Thoracic aorta (tissue), 2 donors: ENCODE results near the gene TNIK. TPM values are rescaled to one million over a fixed set of nuclear protein-coding genes. Genes with fewer than 3 reads are reported as not detected.

Experiments
- ATAC-seq: fragments of 150-250 bp; one replicate; pipeline ENCODE4 v1.8.0; 2017; ENCODE audit warnings: low read depth; ENCODE audit not compliant: insufficient number of reproducible peaks, low FRiP score
- DNase-seq: peaks from one replicate; pipeline ENCODE4 v3.0.0-alpha.2; 2020; ENCODE audit warnings: low spot score
- H3K27ac ChIP-seq, 2 donors: fragments of 200-600 bp; sonication (generic); 1 replicate in 1 of 2; 2 replicates in 1 of 2; pipeline ENCODE4 v1.5.1; 2016; ENCODE audit warnings: mild to moderate bottlenecking in 2 of 2, moderate library complexity in 2 of 2
- H3K27me3 ChIP-seq: fragments of 200-600 bp; sonication (generic); replicated peaks from 2 replicates; pipeline ENCODE4 v1.6.0; 2016; ENCODE audit warnings: mild to moderate bottlenecking; ENCODE audit not compliant: insufficient read depth
- H3K36me3 ChIP-seq: fragments of 200-600 bp; sonication (generic); one replicate; pipeline ENCODE4 v1.5.1; 2016
- H3K4me1 ChIP-seq, 2 donors: fragments of 200-600 bp; sonication (generic); 1 replicate in 1 of 2; 2 replicates in 1 of 2; pipeline versions ENCODE4 v1.5.1 to v1.6.0; 2016; ENCODE audit warnings: low read depth in 2 of 2, mild to moderate bottlenecking in 1 of 2; ENCODE audit not compliant: control insufficient read depth in 1 of 2
- H3K4me3 ChIP-seq: fragments of 200-600 bp; sonication (generic); 2 replicates; pipeline ENCODE4 v1.5.1; 2016; ENCODE audit warnings: mild to moderate bottlenecking
- H3K9me3 ChIP-seq: fragments of 200-600 bp; sonication (generic); 2 replicates; pipeline ENCODE4 v1.5.1; 2016
- total RNA-seq, 2 donors: library from RNA; depleted of rRNA; stranded (reverse); fragments of >200 nt; gene quantifications; one replicate each; pipeline versions ENCODE4 v1.1.0 to v1.2.3, GENCODE V29; 2016
- TF ChIP-seq, protein P1 (sequence below): fragments of 200-600 bp; sonication (generic); IDR thresholded peaks from one replicate; pipeline ENCODE4 v1.5.1; 2019; ENCODE audit warnings: antibody characterized with exemption

TNIK gene
- total RNA-seq, 2 donors from 2014 or later = 18.3 to 21.7 TPM

DNA sequence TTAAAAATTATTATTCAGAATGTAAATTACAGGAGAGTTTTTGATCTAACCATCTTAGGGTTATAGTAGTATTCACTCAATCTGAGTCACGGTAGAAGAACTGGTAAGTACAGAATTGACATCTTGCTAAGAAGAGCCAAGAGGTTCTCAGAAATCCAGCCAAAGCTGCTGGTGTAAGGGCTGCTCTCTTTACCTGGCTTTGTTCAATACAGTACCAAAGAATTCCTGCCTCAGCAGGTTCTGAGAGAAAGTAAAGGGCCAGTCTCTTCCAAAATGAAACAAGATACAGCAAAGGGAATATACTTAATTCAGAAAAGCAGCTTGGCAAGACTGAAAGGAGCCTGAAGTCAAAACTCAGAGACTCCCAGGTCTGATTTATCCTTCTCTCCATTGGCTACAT is 193.1 kb downstream of the TNIK start:
- Histone ChIP-seq H3K9me3 (no peaks in the 10 kb centered on the region), H3K27ac (peak overlapping the region; percentile 47 to 57), H3K36me3 (no peaks in the 10 kb centered on the region), H3K4me3 (no peak overlapping the region), H3K4me1 (peaks cover 26 to 65% of the 10 kb centered on the region in 2 donors), H3K27me3 (no peaks in the 10 kb centered on the region)
- TF ChIP-seq, protein P1, sequence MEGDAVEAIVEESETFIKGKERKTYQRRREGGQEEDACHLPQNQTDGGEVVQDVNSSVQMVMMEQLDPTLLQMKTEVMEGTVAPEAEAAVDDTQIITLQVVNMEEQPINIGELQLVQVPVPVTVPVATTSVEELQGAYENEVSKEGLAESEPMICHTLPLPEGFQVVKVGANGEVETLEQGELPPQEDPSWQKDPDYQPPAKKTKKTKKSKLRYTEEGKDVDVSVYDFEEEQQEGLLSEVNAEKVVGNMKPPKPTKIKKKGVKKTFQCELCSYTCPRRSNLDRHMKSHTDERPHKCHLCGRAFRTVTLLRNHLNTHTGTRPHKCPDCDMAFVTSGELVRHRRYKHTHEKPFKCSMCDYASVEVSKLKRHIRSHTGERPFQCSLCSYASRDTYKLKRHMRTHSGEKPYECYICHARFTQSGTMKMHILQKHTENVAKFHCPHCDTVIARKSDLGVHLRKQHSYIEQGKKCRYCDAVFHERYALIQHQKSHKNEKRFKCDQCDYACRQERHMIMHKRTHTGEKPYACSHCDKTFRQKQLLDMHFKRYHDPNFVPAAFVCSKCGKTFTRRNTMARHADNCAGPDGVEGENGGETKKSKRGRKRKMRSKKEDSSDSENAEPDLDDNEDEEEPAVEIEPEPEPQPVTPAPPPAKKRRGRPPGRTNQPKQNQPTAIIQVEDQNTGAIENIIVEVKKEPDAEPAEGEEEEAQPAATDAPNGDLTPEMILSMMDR = no peak
- no peak for ATAC-seq
- DNase-seq = no peak

DNA sequence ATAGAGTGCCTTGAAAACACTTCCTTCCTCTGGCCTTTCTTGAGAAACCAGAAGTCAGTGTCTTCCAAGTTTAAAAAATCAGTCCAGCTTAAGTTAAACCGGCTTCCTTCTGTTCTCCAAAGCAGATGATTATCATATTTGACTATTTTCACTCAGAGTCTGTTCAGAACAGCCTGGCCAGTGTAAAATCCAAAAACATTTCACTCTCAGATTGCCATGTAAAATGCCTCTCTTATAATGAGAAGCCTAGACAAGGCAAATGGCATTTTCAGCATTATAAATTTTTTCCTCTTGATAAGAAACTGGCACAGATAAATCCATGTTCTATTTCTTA is 193.5 kb downstream of the TNIK start:
- Histone ChIP-seq H3K36me3 (no peaks in the 10 kb centered on the region), H3K4me1 (peaks cover 30 to 69% of the 10 kb centered on the region in 2 donors), H3K27me3 (no peaks in the 10 kb centered on the region), H3K9me3 (no peaks in the 10 kb centered on the region), H3K27ac (peak overlapping the region; percentile 43 to 57), H3K4me3 (peak overlapping the region; percentile 30)
- no peak for ATAC-seq
- no peak for DNase-seq
- TF ChIP-seq, protein P1 = no peak

- ATAC-seq (no peak), DNase-seq (no peak)
- Histone ChIP-seq H3K4me1 (peaks cover 34 to 72% of the 10 kb centered on the region in 2 donors), H3K4me3 (peak overlapping the region; percentile 30), H3K27ac (peak overlapping the region; percentile 43 to 57), H3K9me3 (no peaks in the 10 kb centered on the region), H3K36me3 (no peaks in the 10 kb centered on the region), H3K27me3 (no peaks in the 10 kb centered on the region)
- TF ChIP-seq, protein P1 = no peak
Measured at GRCh38 chr3:171266034-171266739, 194.0 kb downstream of the TNIK start.

DNA sequence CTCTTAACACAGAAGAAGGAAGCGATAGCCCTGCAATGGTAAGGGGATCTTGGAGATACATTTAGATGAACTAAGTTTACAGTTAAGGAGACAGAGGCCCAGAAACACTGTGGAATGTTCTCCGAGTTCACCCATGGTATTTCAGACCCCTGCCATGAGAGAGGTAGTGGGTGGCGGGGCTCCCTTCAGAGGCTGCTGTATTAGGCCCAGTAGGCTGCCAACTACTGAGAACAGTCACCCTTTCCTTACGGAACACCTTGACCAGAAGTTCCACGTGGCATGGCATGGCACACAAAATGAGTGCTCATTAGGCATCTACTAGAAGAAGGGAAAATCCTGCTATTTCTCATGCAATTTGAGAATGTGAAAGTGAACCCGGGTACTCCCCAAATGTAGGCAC is 195.4 kb downstream of the TNIK start:
- ATAC-seq (no peak), DNase-seq (no peak)
- no peaks in the 10 kb centered on the region for H3K27me3 ChIP-seq
- no peaks in the 10 kb centered on the region for H3K9me3 ChIP-seq
- H3K36me3 ChIP-seq = no peaks in the 10 kb centered on the region
- TF ChIP-seq, protein P1 = no peak
- H3K27ac ChIP-seq = no peak overlapping the region
- H3K4me1 ChIP-seq = peaks cover 31 to 65% of the 10 kb centered on the region in 2 donors
- H3K4me3 ChIP-seq = no peak overlapping the region

GRCh38 chr3:171262431-171262830 is 197.8 kb downstream of the TNIK start:
- Histone ChIP-seq H3K27ac (peak overlapping the region; percentile 23 to 51), H3K4me1 (peaks cover 40 to 55% of the 10 kb centered on the region in 2 donors), H3K27me3 (no peaks in the 10 kb centered on the region), H3K9me3 (no peaks in the 10 kb centered on the region), H3K4me3 (no peak overlapping the region), H3K36me3 (no peaks in the 10 kb centered on the region)
- ATAC-seq (no peak), DNase-seq (no peak)
- TF ChIP-seq, protein P1 = no peak
